Embryonic facial prominence (tissue), 1 donor: Measurements from ENCODE around the gene GTF3C1.

ENCODE experiments used
- DNase-seq: peaks from one replicate; pipeline ENCODE4 v3.0.0-alpha.2; 2016; ENCODE audit errors: extremely low spot score

GTF3C1 gene

GRCh38 chr16:27568077-27568476, 18.4 kb upstream of the GTF3C1 start:
- no peak for DNase-seq

DNA sequence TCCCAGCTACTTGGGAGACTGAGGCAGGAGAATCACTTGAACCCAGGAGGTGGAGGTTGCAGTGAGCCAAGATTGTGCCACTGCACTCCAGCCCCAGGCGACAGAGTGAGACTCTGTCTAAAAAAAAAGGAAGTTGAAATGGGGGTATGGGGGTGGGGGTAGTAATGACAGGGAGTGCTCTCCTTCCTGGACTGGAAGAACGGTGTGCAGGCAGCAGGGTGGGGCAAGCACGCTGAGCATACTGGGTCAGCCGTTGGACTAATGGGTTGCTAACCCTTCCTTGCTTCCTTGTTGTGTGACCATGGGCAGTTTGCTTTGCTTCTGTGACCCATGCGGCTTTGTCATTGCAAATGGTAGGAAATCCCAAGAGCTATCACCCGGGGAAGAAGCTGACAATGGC, 16.7 kb upstream of the GTF3C1 start:
- DNase-seq = no peak

GRCh38 chr16:27564224-27564623, 14.5 kb upstream of the GTF3C1 start:
- DNase-seq = no peak

- no peak for DNase-seq
Observed at GRCh38 chr16:27561216-27561615, 11.5 kb upstream of the GTF3C1 start.

DNA sequence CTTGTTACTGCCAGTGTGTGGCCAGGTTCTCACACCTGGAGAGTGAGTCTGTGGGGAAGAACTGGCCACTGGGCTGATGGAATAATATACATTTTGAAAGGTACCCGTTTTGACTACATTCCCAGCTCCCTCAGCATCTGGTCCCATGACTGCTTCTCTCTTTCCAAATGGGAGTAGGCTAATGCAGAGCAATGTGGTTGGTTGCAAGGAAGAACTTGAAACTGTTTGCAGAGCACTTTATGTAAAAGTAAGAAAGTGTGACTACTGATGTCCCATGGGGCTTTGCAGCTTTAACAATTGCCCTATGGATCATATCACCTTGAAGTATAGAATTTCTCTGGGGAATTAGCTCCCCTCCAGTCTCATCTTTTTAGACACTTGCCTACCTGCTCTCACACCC, 9.2 kb upstream of the GTF3C1 start:
- no peak for DNase-seq

DNA sequence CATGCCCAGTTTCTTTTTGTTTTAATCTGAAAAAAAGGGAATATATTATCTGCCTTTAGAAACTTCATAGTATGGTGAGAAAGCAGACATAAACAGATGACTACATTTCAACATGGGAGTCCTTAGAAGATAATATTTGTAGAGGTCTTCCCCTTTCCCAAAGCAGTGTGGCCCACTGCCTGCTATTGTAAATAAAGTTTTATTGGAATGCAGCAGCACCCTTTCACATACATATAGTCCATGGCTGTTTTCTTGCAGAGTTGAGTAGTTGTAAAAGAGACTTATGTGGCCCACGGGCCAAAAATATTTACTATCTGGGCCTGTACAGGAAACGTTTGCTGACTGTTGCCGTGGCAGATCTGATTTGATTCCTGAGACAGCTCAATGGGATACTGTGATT, 8.7 kb upstream of the GTF3C1 start:
- no peak for DNase-seq

DNA sequence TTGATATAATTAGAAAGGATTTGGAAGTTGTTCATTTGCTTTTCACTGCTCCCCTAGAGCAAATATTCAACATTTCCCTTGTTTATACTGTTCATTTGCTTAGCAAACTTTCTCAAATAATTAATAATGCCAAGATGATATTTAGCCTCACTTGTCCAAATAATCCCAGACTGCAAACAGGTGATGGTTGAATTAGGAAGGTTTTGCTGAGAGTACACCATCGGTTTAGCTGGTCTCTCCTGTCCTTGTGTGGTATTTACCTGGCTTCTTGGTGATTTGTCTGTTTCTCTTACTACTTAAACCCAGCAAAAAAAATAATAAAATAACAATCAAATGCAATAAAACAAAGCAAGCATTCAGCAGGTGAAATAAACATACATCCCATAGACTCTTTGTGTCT, 6.8 kb upstream of the GTF3C1 start:
- DNase-seq = no peak

DNA sequence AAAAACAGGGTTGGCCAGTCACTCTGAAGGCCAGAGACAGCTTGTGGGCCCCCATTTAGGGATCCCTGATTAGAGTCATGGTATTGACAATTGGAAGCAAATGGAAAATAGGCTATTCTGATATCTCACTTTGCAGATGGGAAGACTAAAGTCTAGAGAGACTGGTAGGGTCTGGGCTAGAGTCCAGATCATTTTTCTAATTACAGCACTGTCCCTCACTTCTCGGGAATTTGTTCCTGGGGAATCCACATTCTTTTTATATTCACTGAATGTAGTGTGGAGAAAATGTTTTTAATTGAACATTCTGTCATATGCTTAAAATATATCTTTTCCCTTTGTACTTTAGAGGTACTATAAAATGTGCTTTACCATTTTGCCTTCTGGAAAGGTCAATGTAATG, 1.3 kb upstream of the GTF3C1 start:
- no peak for DNase-seq

DNA sequence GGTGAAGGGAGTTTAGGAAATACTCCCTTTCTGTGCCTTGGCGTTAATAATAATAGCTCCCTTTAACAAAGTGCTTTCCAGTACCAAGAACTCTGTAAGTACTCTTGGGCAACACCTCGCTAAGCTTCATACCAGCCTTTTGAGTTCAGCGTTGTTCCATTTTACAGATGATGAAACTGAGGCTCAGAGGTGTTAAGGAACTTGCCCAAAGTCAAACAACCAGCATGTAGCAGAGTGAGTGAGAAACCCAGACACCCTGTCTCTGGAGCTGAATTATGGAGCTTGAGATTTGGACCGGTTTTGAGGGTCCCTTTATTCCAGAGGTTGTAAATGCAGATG, 838 bp upstream of the GTF3C1 start:
- DNase-seq = no peak

DNA sequence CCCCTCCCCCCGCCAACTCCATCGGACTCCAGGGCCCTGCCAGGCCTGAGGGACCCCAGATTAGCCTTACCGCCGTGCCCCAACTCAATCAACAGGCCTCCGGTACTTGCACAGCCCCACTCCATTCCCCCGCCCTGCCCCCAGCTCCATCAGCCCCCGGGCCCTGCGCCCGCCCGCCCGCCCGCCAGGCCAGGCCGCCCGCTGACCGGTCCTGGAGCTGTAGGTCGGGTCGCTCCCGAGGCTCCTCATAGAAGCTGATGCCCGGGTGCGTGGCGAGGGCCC, 308 bp downstream of the GTF3C1 start:
- no peak for DNase-seq

GRCh38 chr16:27547851-27548250, 1.9 kb downstream of the GTF3C1 start:
- DNase-seq = no peak

DNA sequence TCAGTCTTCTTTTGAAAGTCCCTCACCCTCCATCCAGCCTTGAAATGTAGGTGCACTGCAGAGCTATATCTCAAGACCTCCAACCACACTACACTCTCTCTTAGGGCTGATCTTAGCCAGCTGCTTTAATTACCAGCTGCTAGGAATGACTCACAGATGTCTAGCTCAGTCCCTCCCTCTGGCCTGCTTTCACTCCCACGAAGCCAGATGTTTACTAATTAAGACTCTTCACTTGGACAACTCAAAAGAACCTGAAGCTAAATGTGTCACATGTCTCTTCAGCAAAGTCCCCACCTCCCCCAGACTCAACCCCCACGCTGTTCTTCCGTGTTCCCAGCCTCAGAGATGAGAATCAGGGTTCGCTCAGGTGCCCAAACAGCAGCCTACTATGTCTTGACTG, 2.6 kb downstream of the GTF3C1 start:
- no peak for DNase-seq

DNA sequence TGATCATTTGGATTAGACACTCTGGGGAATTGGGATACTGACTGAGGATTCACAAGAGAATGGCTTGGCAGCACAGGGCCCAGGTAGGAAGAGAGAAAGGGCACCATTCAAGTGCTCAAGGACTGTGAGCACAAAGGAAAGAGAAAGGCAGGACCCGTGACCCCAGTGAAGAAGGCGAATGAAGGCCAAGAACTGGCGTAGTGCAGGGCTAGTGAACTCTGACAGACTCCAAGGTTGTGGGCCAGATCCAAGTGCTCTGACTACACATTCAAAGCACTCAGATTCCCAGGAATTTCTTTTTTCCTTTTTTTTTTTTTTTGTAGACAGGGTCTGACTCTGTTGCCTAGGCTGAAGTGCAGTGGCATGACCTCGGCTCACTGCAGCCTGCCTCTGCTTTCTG, 5.0 kb downstream of the GTF3C1 start:
- DNase-seq = no peak

DNA sequence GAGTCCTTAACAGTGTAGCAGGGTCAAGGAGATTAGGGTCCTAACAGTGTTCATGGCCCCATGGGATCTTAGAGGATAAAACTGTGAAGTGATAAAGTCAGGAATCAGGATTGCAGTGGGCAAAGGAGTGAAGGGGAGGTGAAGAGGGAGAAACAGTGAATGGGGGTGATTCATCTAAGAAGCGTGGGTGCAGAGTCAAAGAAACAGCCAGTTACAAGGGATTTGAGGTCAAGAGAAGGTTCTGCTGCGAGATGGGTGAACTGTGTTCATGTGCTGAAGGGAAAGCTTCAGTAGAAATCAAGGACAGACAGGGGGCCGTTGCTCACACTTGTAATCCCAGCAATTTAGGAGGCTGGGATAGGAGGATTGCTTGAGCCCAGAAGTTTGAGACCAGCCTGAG, 5.9 kb downstream of the GTF3C1 start:
- DNase-seq = no peak

DNA sequence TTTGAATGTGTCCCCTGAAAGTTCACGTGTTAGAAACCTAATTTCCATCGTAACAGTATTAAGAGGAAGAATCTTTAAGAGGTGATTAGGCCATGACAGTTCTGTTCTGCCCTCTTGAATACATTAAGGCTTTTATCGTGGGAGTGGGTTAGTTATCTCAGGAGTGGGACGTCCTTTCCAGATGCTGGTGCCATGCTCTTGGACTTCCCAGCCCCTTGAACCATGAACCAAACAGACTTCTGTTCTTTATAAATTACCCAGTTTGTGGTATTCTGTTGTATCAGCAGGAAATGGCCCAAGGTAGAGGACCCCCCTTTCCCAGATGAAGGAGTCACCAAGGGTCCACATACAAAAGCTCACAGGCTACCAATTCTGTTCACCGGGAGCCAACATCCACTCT, 10.1 kb downstream of the GTF3C1 start:
- DNase-seq = no peak

GRCh38 chr16:27539120-27539519, 10.6 kb downstream of the GTF3C1 start:
- DNase-seq = no peak

GRCh38 chr16:27538528-27538927, 11.2 kb downstream of the GTF3C1 start:
- DNase-seq = no peak

- no peak for DNase-seq
Observed at GRCh38 chr16:27534256-27534655, 15.5 kb downstream of the GTF3C1 start.

DNA sequence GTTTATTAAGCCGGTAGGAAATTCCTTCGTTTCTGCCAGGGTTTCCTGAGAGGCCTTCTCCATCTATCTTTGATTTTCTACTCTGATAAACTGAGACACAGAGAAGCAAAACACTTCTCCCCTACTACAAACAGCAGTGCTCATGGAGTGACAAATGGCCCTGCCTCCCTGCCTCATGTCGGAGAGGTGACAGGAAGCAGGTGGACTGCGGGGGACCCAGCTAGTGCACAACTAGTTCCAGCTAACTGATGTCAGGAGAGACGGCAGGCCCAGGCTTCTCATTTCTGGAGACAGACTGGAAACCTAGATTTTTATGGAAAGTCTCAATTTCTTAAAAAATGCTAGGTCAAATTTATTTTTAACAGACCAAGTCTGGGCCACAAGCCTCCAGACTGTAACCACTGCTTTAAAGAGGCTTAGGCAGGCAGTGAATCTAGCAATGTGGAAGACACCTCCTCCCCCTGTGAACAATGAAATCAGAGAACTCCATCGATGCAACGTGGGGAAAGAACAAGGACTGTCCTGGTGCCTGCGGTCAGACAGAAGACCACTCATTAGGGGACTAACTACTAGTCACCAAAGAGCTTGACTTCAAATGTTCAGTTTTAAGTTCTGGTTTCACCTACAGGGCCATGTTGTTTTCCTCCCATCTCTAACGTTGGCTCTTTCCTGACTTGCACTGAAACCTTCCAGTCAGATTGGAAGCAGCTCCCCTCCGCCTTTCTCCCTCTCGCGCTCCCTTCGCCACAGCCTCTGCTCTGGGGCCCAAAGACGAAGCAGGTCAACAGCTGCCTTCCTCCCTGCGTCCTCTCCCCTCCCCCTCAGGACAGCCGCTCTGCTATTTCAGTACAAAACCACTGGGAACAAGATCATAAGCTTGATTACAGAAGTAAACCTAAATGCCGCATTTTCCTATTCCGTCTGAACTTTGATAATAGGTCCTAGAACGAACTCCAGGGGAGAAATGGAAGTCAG, 17.6 kb downstream of the GTF3C1 start:
- DNase-seq = no peak

DNA sequence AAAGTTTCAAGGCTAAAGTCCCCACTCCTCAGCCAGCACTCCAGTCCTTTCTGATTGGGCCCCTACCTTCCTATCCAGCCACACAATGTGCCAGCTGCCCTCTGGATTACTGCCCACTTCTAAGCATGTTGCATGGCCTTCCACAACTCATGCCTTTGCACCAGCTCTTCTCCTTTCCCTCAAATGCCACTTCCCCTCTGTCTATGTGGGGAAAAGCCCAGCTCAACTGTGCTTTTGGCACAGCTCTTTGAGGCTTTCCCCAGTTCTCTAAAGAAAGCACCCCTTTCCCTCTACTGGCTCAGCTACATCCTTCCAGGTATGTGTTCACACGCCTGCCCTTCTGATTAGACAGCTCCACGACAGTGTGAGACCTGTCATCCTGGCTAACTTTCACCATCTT, 18.5 kb downstream of the GTF3C1 start:
- no peak for DNase-seq

GRCh38 chr16:27529962-27530361, 19.8 kb downstream of the GTF3C1 start:
- DNase-seq = no peak

DNA sequence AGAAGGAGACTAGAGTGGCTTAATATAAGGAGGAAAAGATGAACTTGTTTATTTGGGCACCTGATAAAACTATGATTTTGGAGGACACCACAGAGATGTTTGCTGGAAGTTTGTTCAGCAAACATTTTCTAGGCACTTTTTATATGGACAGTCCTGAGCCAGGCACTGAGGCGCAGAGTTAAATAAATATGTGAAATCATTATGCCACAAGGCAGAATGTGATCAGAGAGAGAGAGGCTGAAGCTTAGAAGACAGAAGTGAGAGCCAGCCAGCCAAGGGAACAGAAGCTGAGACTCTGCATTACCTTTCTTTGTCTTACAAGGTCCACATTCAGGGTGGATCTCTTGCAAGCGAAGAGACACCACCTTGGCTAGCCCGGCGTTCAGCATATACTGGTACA, 21.4 kb downstream of the GTF3C1 start:
- no peak for DNase-seq

GRCh38 chr16:27526180-27526579, 23.5 kb downstream of the GTF3C1 start:
- no peak for DNase-seq

DNA sequence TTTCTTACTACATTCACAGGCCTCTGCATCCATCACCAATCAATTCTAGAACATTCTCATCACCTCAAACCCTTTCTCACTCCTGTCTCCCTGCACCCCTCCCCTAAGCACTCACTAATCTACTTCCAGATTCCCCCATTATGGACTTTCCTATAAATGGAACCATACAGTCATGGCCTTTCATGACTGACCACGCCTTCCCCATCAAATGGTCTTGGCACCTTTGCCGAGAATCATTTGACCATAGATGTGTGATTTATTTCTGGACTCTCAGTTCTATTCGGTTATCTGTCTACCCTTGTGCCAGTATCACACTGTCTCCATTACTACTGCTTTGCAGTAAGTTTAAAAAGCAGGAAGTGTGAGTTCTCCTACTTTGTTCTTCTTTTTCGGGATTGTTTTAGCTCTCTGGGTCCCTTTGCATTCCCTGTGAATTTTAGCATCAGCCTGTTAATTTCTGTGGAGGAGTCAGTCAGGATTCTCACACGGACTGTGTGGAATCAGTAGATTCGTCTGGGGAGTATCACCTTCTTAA, 27.5 kb downstream of the GTF3C1 start:
- DNase-seq = no peak
